Thymus (tissue), 11 donors: ENCODE data around the gene MYL7. TPM values are rescaled to one million over a fixed set of nuclear protein-coding genes. Genes with fewer than 3 reads are reported as not detected.

Source experiments
- DNase-seq, 9 donors: peaks; one replicate each; pipeline ENCODE4 v3.0.0-alpha.2; 2013; ENCODE audit warnings: low spot score in 9 of 9, low read depth in 6 of 9, missing footprints in 1 of 9
- H3K27ac ChIP-seq, 2 donors: one replicate each; pipeline ENCODE4 v1.5.1; 2013; ENCODE audit warnings: control low read depth in 1 of 2, low read depth in 1 of 2, low read length in 1 of 2, mild to moderate bottlenecking in 1 of 2, moderate library complexity in 1 of 2
- H3K27me3 ChIP-seq, 2 donors: one replicate each; pipeline ENCODE4 v1.5.1; 2013; ENCODE audit warnings: low read length in 1 of 2; ENCODE audit not compliant: control insufficient read depth in 2 of 2, insufficient read depth in 1 of 2
- H3K36me3 ChIP-seq, 2 donors: one replicate each; pipeline ENCODE4 v1.5.1; 2013; ENCODE audit warnings: low read length in 1 of 2, mild to moderate bottlenecking in 1 of 2, moderate library complexity in 1 of 2; ENCODE audit not compliant: control insufficient read depth in 2 of 2, insufficient read depth in 2 of 2
- H3K4me1 ChIP-seq, 2 donors: one replicate each; pipeline ENCODE4 v1.5.1; 2013; ENCODE audit warnings: low read length in 2 of 2; ENCODE audit not compliant: control insufficient read depth in 2 of 2, insufficient read depth in 2 of 2
- H3K4me3 ChIP-seq, 2 donors: one replicate each; pipeline ENCODE4 v1.5.1; 2013; ENCODE audit warnings: low read length in 2 of 2, control low read depth in 1 of 2, mild to moderate bottlenecking in 1 of 2
- H3K9me3 ChIP-seq, 2 donors: one replicate each; pipeline ENCODE4 v1.5.1; 2013; ENCODE audit warnings: low read length in 1 of 2, mild to moderate bottlenecking in 1 of 2; ENCODE audit not compliant: control insufficient read depth in 2 of 2, insufficient read depth in 1 of 2
- WGBS: extraction: QIAGEN DNeasy Blood & Tissue Kit; methylation state at CpG from one replicate; pipeline ENCODE4 v1.1.7; 2013; 5-methylcytosine and 5-hydroxymethylcytosine counted together
- polyA plus RNA-seq: library from polyadenylated mRNA; stranded (reverse); fragments of 200-250 nt; gene quantifications from one replicate; pipeline ENCODE4 v1.2.3, GENCODE V29; 2013
- total RNA-seq: library from RNA; stranded (reverse); fragments of 120-200 nt; gene quantifications from one replicate; pipeline ENCODE4 v1.2.4, GENCODE V29; 2013
- donor health status: healthy.

The MYL7 gene
- total and polyA plus RNA-seq, 2 donors = 0.57 to 0.73 TPM

GRCh38 chr7:44111761-44112160 lies 29.4 kb downstream of the MYL7 start:
- H3K4me1 ChIP-seq = peaks cover 17 to 36% of the 10 kb centered on the region in 2 donors
- H3K9me3 ChIP-seq = peaks cover 0 to 16% of the 10 kb centered on the region in 2 donors
- 95% methylated on average over 16 of the region's 16 CpGs for WGBS
- H3K27me3 ChIP-seq = no peaks in the 10 kb centered on the region
- peaks cover 95 to 98% of the 10 kb centered on the region in 2 donors for H3K36me3 ChIP-seq
- no peak overlapping the region for H3K27ac ChIP-seq
- no peak for DNase-seq
- H3K4me3 ChIP-seq = no peak overlapping the region

GRCh38 chr7:44110719-44111635 lies 30.2 kb downstream of the MYL7 start:
- no peak for DNase-seq
- 93% methylated on average over 27 of the region's 27 CpGs for WGBS
- Histone ChIP-seq H3K4me1 (peaks cover 20 to 44% of the 10 kb centered on the region in 2 donors), H3K27me3 (no peaks in the 10 kb centered on the region), H3K27ac (no peak overlapping the region), H3K9me3 (peaks cover 0 to 16% of the 10 kb centered on the region in 2 donors), H3K36me3 (peaks cover 95 to 98% of the 10 kb centered on the region in 2 donors), H3K4me3 (no peak overlapping the region)

GRCh38 chr7:44109991-44110390 lies 31.1 kb downstream of the MYL7 start:
- peaks cover 20 to 54% of the 10 kb centered on the region in 2 donors for H3K4me1 ChIP-seq
- H3K9me3 ChIP-seq = peaks cover 0 to 16% of the 10 kb centered on the region in 2 donors
- peaks cover 0 to 1% of the 10 kb centered on the region in 2 donors for H3K27me3 ChIP-seq
- no peak for DNase-seq
- H3K27ac ChIP-seq = no peak overlapping the region
- no peak overlapping the region for H3K4me3 ChIP-seq
- peaks cover 86 to 93% of the 10 kb centered on the region in 2 donors for H3K36me3 ChIP-seq
- 98% methylated on average over 18 of the region's 18 CpGs for WGBS

DNA sequence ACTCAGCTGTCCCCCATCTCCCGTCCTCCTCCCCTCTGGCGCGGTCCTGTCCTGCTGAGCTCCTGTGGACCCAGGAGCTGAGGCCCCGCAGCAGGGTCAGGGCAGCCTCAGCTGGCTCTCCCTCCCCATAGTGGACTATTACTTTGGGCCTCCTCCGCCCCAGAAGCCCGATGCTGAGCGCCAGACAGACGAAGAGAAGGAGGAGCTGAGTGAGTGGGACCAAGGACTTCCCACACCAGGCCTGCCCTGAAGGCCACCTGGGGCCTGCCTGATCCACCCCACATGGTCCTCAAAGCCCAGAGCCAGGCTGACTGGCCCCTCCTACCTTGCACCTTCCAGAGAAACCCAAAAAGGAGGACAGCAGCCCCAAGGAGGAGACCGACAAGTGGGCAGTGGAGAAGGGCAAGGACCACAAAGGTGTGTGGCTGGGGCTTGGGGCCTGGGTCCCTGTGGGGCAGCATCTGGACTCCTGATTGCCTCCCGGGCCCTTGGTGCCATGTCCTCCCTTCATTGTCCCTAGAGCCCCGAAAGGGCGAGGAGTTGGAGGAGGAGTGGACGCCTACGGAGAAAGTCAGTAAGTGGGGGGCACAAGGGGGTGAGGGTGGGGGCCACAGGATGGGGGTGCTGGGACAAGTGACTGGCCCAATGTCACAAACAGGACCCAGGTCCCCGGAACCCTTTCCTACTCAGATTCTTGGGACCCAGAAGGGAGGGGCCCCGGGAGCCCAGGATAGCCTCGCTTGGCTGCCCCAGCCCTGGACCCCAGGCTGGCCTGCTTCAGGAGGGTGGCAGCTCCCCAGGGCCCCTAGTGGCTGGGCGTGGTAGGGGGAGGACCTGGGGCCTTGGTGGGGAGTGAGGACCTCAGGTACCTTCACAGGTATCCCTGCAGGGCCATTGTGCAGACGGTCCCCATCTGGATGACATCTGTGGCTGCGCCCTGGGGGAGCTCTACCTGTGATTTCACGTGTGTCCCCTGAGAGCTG lies 32.1 kb downstream of the MYL7 start:
- DNase-seq = no peak
- H3K27me3 ChIP-seq = peaks cover 0 to 6% of the 10 kb centered on the region in 2 donors
- peak overlapping the region in 1 of 2 donors; percentile 1 for H3K27ac ChIP-seq
- peaks cover 0 to 16% of the 10 kb centered on the region in 2 donors for H3K9me3 ChIP-seq
- H3K4me1 ChIP-seq = peaks cover 20 to 55% of the 10 kb centered on the region in 2 donors
- H3K4me3 ChIP-seq = no peak overlapping the region
- peaks cover 77 to 84% of the 10 kb centered on the region in 2 donors for H3K36me3 ChIP-seq
- 94% methylated on average over 21 of the region's 21 CpGs for WGBS

- Histone ChIP-seq H3K4me1 (peaks cover 25 to 63% of the 10 kb centered on the region in 2 donors), H3K27me3 (peaks cover 0 to 8% of the 10 kb centered on the region in 2 donors), H3K27ac (peak overlapping the region; percentile 17 to 20), H3K36me3 (peaks cover 68 to 77% of the 10 kb centered on the region in 2 donors), H3K9me3 (peaks cover 0 to 16% of the 10 kb centered on the region in 2 donors), H3K4me3 (peak overlapping the region in 1 of 2 donors; percentile 8)
- DNase-seq = no peak
- 93% methylated on average over 21 of the region's 21 CpGs for WGBS
Observed at GRCh38 chr7:44107961-44108767, 33.0 kb downstream of the MYL7 start.

- Histone ChIP-seq H3K36me3 (peaks cover 59 to 69% of the 10 kb centered on the region in 2 donors), H3K9me3 (peaks cover 0 to 9% of the 10 kb centered on the region in 2 donors), H3K27me3 (peaks cover 0 to 8% of the 10 kb centered on the region in 2 donors), H3K27ac (peak overlapping the region; percentile 20 to 62), H3K4me1 (peaks cover 33 to 72% of the 10 kb centered on the region in 2 donors), H3K4me3 (peak overlapping the region; percentile 87 to 93)
- WGBS = 96% methylated on average over 18 of the region's 18 CpGs
- no peak for DNase-seq
Observed at GRCh38 chr7:44107116-44107960, 33.8 kb downstream of the MYL7 start.

DNA sequence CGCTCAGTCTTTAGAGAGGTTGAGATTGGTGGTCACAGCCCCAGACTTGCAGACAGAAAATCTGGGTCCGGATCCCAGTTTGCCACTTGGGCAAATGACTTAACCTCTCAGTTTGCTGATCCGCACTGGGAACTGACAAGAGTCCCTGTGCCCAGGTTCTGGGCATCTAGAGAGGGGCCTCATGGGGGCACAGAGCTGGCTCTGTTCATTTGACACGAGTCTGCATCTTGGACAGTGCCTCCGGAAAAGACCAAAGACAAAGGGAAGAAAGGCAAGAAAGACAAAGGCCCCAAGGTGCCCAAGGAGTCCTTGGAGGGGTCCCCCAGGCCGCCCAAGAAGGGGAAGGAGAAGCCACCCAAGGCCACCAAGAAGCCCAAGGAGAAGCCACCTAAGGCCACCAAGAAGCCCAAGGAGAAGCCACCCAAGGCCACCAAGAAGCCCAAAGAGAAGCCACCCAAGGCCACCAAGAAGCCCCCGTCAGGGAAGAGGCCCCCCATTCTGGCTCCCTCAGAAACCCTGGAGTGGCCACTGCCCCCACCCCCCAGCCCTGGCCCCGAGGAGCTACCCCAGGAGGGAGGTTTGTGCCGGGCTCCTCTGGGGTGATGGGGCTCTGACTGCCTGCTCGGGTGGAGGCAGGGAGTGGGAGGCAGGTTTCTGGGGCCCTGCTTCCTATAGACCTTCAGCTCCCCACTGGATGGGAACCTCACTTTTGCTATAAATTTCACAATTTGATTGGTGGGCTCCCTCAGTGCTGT lies 34.6 kb downstream of the MYL7 start:
- 86% methylated on average over 10 of the region's 10 CpGs for WGBS
- DNase-seq = no peak
- peaks cover 38 to 80% of the 10 kb centered on the region in 2 donors for H3K4me1 ChIP-seq
- peaks cover 0 to 5% of the 10 kb centered on the region in 2 donors for H3K9me3 ChIP-seq
- peaks cover 51 to 60% of the 10 kb centered on the region in 2 donors for H3K36me3 ChIP-seq
- H3K4me3 ChIP-seq = peak overlapping the region; percentile 87 to 93
- H3K27ac ChIP-seq = peak overlapping the region in 1 of 2 donors; percentile 62
- peaks cover 0 to 8% of the 10 kb centered on the region in 2 donors for H3K27me3 ChIP-seq
